Osteoblast (primary cell): ENCODE data around the gene RBM26. TPM values are rescaled to one million over a fixed set of nuclear protein-coding genes. Genes with fewer than 3 reads are reported as not detected.

Experiments used
- DNase-seq: peaks from one replicate; pipeline ENCODE4 v3.0.0; 2011; ENCODE audit warnings: low spot score, mixed read lengths; ENCODE audit not compliant: insufficient read length; ENCODE audit errors: missing footprints
- H2AFZ ChIP-seq: 2 replicates; pipeline ENCODE4 v1.6.0; 2011; ENCODE audit warnings: mild to moderate bottlenecking, low read length
- H3K27ac ChIP-seq: 2 replicates; pipeline ENCODE4 v1.5.1; 2011; ENCODE audit warnings: mild to moderate bottlenecking, low read depth, low read length, moderate library complexity
- H3K27me3 ChIP-seq: 2 replicates; pipeline ENCODE4 v1.6.0; 2012; ENCODE audit warnings: mild to moderate bottlenecking, control low read depth, inconsistent platforms, low read length, moderate library complexity; ENCODE audit not compliant: insufficient read depth
- H3K36me3 ChIP-seq: 2 replicates; pipeline ENCODE4 v1.5.1; 2011; ENCODE audit warnings: mild to moderate bottlenecking, low read length, control low read depth, moderate library complexity; ENCODE audit not compliant: insufficient read depth
- H3K4me1 ChIP-seq: 2 replicates; pipeline ENCODE4 v1.5.1; 2011; ENCODE audit warnings: mild to moderate bottlenecking, low read length, control low read depth, moderate library complexity; ENCODE audit not compliant: insufficient read depth
- H3K4me2 ChIP-seq: 2 replicates; pipeline ENCODE4 v1.6.0; 2011; ENCODE audit warnings: mild to moderate bottlenecking, low read length; ENCODE audit not compliant: insufficient read depth
- H3K4me3 ChIP-seq: fragments of 200-600 bp; sonication (generic); 3 replicates; pipeline ENCODE4 v1.5.1; 2012; ENCODE audit warnings: mild to moderate bottlenecking, low read length, inconsistent platforms; ENCODE audit not compliant: insufficient read depth
- H3K79me2 ChIP-seq: 2 replicates; pipeline ENCODE4 v1.6.0; 2012; ENCODE audit warnings: mild to moderate bottlenecking, low read length, control low read depth, inconsistent platforms; ENCODE audit not compliant: insufficient read depth
- H3K9me3 ChIP-seq: 2 replicates; pipeline ENCODE4 v1.5.1; 2011; ENCODE audit warnings: low read depth, low read length, control low read depth
- H4K20me1 ChIP-seq: 2 replicates; pipeline ENCODE4 v1.6.0; 2012; ENCODE audit warnings: mild to moderate bottlenecking, low read length, control low read depth; ENCODE audit not compliant: insufficient read depth
- total RNA-seq: library from RNA; depleted of rRNA; stranded (reverse); fragments of >200 nt; gene quantifications from 2 replicates; pipeline ENCODE4 v1.2.3, GENCODE V29; 2012
- TF ChIP-seq, protein P1 (sequence below): IDR thresholded peaks from 2 replicates; pipeline ENCODE4 v1.5.1; 2011; ENCODE audit warnings: mild to moderate bottlenecking, low read depth, low read length, moderate library complexity; ENCODE audit errors: extremely low read depth

RBM26 gene
- total RNA-seq, 1 donor: 35.5 TPM

DNA sequence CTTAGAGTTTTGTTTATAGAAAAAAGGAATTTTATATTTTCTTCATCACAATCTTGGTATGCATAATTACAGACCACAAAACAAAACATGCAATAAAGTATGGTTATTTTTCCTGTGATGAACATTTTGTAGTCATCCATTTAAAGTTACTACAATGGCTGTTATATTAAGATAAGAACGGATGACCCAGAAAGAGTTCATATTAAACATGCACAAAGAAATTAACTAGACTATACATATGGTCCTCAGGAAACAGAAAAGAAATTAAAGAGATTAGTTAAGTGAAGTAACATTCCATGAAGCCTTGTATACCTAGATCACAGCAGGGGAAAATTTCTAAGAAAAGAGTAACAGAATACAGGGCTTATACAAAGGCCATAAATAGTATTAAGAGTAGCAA, 36.8 kb downstream of the RBM26 start:
- H2AFZ ChIP-seq: no peak overlapping the region

DNA sequence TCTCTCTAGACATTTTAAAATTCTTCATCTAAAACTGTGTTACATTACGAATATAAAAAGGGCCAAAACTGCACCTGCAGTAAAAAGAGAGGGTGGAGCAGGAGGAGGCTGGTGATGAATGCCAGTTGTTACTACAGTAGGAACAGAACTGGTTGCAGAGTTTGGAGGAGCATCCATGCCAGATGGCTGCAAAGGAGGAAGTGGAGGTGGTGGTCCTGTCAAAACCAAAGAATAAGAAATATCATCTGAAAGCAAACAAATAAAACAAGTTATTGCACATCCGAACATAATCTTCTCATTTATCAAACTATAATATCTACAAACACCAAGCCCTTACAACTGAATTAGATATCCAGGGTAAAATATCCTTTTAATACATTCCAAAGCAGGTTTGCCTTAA, 40.1 kb downstream of the RBM26 start:
- H3K9me3 ChIP-seq: no peaks in the 10 kb centered on the region
- H3K4me2 ChIP-seq: no peak overlapping the region
- peaks cover 3% of the 10 kb centered on the region for H3K79me2 ChIP-seq
- no peak overlapping the region for H3K27ac ChIP-seq
- TF ChIP-seq, protein P1, sequence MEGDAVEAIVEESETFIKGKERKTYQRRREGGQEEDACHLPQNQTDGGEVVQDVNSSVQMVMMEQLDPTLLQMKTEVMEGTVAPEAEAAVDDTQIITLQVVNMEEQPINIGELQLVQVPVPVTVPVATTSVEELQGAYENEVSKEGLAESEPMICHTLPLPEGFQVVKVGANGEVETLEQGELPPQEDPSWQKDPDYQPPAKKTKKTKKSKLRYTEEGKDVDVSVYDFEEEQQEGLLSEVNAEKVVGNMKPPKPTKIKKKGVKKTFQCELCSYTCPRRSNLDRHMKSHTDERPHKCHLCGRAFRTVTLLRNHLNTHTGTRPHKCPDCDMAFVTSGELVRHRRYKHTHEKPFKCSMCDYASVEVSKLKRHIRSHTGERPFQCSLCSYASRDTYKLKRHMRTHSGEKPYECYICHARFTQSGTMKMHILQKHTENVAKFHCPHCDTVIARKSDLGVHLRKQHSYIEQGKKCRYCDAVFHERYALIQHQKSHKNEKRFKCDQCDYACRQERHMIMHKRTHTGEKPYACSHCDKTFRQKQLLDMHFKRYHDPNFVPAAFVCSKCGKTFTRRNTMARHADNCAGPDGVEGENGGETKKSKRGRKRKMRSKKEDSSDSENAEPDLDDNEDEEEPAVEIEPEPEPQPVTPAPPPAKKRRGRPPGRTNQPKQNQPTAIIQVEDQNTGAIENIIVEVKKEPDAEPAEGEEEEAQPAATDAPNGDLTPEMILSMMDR: no peak
- no peak overlapping the region for H2AFZ ChIP-seq
- no peaks in the 10 kb centered on the region for H3K4me1 ChIP-seq
- DNase-seq: no peak
- H3K36me3 ChIP-seq: peaks cover 52% of the 10 kb centered on the region
- no peaks in the 10 kb centered on the region for H4K20me1 ChIP-seq
- H3K27me3 ChIP-seq: no peaks in the 10 kb centered on the region
- no peak overlapping the region for H3K4me3 ChIP-seq

More for the DNA sequence above, 36.8 kb downstream of the RBM26 start:
- H3K27ac ChIP-seq: no peak overlapping the region
- no peaks in the 10 kb centered on the region for H3K27me3 ChIP-seq
- peaks cover 52% of the 10 kb centered on the region for H3K36me3 ChIP-seq
- H4K20me1 ChIP-seq: no peaks in the 10 kb centered on the region
- no peaks in the 10 kb centered on the region for H3K9me3 ChIP-seq
- H3K4me3 ChIP-seq: no peak overlapping the region
- TF ChIP-seq, protein P1: no peak
- no peak overlapping the region for H3K4me2 ChIP-seq
- H3K4me1 ChIP-seq: no peaks in the 10 kb centered on the region
- peaks cover 3% of the 10 kb centered on the region for H3K79me2 ChIP-seq
- DNase-seq: no peak

DNA sequence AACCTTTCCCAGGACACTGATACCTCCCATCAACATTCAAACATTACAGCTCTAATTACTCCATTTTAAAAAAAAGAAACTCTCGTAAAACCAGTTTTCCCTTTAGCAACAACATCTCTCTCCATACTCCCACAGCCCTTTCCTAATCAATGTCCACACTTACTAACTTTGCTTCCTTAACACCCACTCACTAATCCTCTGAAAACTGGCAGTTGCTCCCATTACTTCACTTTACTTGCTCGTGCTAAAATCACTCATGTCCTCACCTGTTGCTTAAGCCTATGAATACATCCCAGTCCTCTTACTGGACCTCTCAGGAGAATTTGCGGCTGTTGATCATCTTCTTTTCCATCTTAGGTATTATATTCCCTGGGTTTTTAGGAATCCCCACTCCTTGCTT, 44.8 kb downstream of the RBM26 start:
- Histone ChIP-seq H3K4me2 (no peak overlapping the region), H3K79me2 (peaks cover 3% of the 10 kb centered on the region), H3K36me3 (peaks cover 46% of the 10 kb centered on the region), H3K4me1 (no peaks in the 10 kb centered on the region), H4K20me1 (no peaks in the 10 kb centered on the region), H2AFZ (no peak overlapping the region), H3K4me3 (no peak overlapping the region), H3K27ac (no peak overlapping the region), H3K9me3 (no peaks in the 10 kb centered on the region), H3K27me3 (no peaks in the 10 kb centered on the region)
- DNase-seq: no peak
- TF ChIP-seq, protein P1: no peak

DNA sequence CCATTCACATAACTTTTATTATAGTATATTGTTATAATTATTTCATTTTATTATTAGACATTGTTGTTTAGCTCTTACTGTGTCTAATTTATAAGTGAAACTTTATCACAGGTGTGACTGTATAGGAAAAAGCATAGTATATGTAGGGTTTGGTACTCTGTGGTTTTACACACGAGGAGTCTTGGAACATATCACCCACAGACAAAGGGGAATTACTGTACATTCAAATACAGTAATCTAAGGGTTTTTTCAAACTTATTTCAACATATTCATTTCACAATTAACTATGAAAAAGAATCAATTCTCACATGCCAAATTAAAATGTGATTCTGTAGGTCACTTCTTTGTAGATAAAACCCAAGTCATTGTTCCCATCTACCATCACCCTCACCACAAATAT, 46.0 kb downstream of the RBM26 start:
- TF ChIP-seq, protein P1: no peak
- H3K4me1 ChIP-seq: no peaks in the 10 kb centered on the region
- no peak overlapping the region for H3K27ac ChIP-seq
- peaks cover 37% of the 10 kb centered on the region for H3K36me3 ChIP-seq
- no peak overlapping the region for H3K4me2 ChIP-seq
- peaks cover 3% of the 10 kb centered on the region for H3K79me2 ChIP-seq
- no peaks in the 10 kb centered on the region for H3K9me3 ChIP-seq
- H3K4me3 ChIP-seq: no peak overlapping the region
- H3K27me3 ChIP-seq: no peaks in the 10 kb centered on the region
- no peaks in the 10 kb centered on the region for H4K20me1 ChIP-seq
- H2AFZ ChIP-seq: no peak overlapping the region
- no peak for DNase-seq
